Activated CD8-positive, alpha-beta T cell treated with anti-CD3 and anti-CD28 coated beads for 36 hours (primary cell): Measurements from ENCODE around the gene IFNL2. TPM values are rescaled to one million over a fixed set of nuclear protein-coding genes. Genes with fewer than 3 reads are reported as not detected.

Experiments used
- ATAC-seq: fragments of 200-7000 bp; cut with Tn5 transposase; one replicate; pipeline ENCODE4 v1.10.0; 2021; ENCODE audit warnings: mild to moderate bottlenecking, moderate library complexity
- CTCF ChIA-PET: fragments of 350-600 bp; sonication (Branson Sonifier 250); formaldehyde crosslinking; loops from one replicate; lab custom pipeline; 2021; ENCODE audit warnings: antibody characterized with exemption; lab: Charles Lee
- POLR2A ChIA-PET: fragments of 350-600 bp; sonication (Branson Sonifier 250); formaldehyde crosslinking; loops from one replicate; lab custom pipeline; 2021; ENCODE audit warnings: antibody characterized with exemption; lab: Charles Lee
- DNase-seq: peaks from one replicate; pipeline ENCODE4 v3.0.0-alpha.2; 2020
- H3K27ac Mint-ChIP-seq: one replicate; pipeline ENCODE4 v1.8.0; 2021; ENCODE audit warnings: mild to moderate bottlenecking, mixed read lengths
- H3K27me3 Mint-ChIP-seq: one replicate; pipeline ENCODE4 v1.8.0; 2021; ENCODE audit warnings: mixed read lengths
- H3K36me3 Mint-ChIP-seq: one replicate; pipeline ENCODE4 v1.8.0; 2021; ENCODE audit warnings: low read depth, mixed read lengths
- H3K4me1 Mint-ChIP-seq: one replicate; pipeline ENCODE4 v1.8.0; 2021; ENCODE audit warnings: low read depth, mixed read lengths
- H3K4me3 Mint-ChIP-seq: one replicate; pipeline ENCODE4 v1.8.0; 2021; ENCODE audit warnings: mild to moderate bottlenecking, moderate library complexity, mixed read lengths
- H3K9me3 Mint-ChIP-seq: one replicate; pipeline ENCODE4 v1.8.0; 2021; ENCODE audit warnings: mixed read lengths
- CTCF ChIP-seq: fragments of 200-600 bp; IDR thresholded peaks from one replicate; pipeline ENCODE4 v1.8.0; 2022; ENCODE audit warnings: antibody characterized with exemption, mild to moderate bottlenecking
- intact Hi-C: fragments of 100-400 bp; cut with micrococcal nuclease; formaldehyde crosslinking; loops from one replicate; pipeline ENCODE4 v1.10.0; 2022
- total RNA-seq, 2 experiments: library from RNA; stranded (reverse); gene quantifications; one replicate each; pipeline ENCODE4 v1.2.3, GENCODE V29; 2021

IFNL2 gene
- total RNA-seq, 2 experiments from 2014 or later: not detected

DNA sequence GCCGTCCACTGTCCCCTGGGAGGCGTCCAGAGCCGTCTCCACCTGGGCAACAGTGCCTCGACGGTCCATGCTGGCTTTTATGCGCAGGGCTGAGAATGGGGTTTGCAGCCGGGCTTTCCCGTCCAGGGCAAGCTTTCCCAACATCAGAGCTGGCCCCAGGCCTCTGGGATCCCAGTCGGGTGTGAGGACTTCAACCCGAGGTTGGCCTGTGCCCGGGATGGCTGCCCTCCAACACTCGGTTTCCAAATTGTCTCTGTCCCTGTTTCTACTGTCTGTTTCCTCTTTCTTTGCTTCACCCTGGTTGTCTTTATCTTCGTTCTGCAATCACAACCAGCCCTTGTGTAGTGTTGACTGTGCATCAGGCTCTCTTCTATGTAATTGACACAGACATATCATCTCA is 19.4 kb upstream of the IFNL2 start, which contains the start of gene IFNL4:
IFNL4 (minus strand) TSS at position 51 of the 400 bp plus-strand sequence.
- ChIA-PET CTCF (no interaction called here), POLR2A (no interaction called here)
- ATAC-seq: no peak
- no peak for DNase-seq
- intact Hi-C loops: no loop called here
- TF ChIP-seq CTCF: no peak
- H3K9me3 Mint-ChIP-seq: no peaks in the 10 kb centered on the region
- H3K36me3 Mint-ChIP-seq: no peaks in the 10 kb centered on the region
- no peak within 1 kb of the TSS for H3K27ac Mint-ChIP-seq
- peaks cover 6% of the 10 kb centered on the region for H3K27me3 Mint-ChIP-seq
- no peak within 1 kb of the TSS for H3K4me3 Mint-ChIP-seq
- peaks cover 2% of the 10 kb centered on the region for H3K4me1 Mint-ChIP-seq

GRCh38 chr19:39251081-39251480 is 17.1 kb upstream of the IFNL2 start:
- H3K9me3 Mint-ChIP-seq: no peaks in the 10 kb centered on the region
- ChIA-PET POLR2A (no interaction called here), CTCF (no interaction called here)
- peaks cover 6% of the 10 kb centered on the region for H3K27me3 Mint-ChIP-seq
- H3K36me3 Mint-ChIP-seq: no peaks in the 10 kb centered on the region
- H3K4me3 Mint-ChIP-seq: no peak overlapping the region
- DNase-seq (no peak), ATAC-seq (no peak)
- no peak overlapping the region for H3K27ac Mint-ChIP-seq
- TF ChIP-seq CTCF: no peak
- intact Hi-C loops: no loop called here
- H3K4me1 Mint-ChIP-seq: peaks cover 2% of the 10 kb centered on the region

- Mint-ChIP-seq H3K9me3 (no peaks in the 10 kb centered on the region), H3K36me3 (no peaks in the 10 kb centered on the region), H3K4me1 (peaks cover 2% of the 10 kb centered on the region), H3K4me3 (no peak overlapping the region), H3K27ac (no peak overlapping the region), H3K27me3 (peaks cover 5% of the 10 kb centered on the region)
- intact Hi-C loops: no loop called here
- ChIA-PET POLR2A (no interaction called here), CTCF (interaction anchor here (1.1 kb wide), 1 partner anchor 10 kb away, joined by 3 read pairs; no protein-coding TSS in a partner anchor)
- DNase-seq (no peak), ATAC-seq (no peak)
- no peak for TF ChIP-seq CTCF
Measured at GRCh38 chr19:39251846-39252245, 16.4 kb upstream of the IFNL2 start.

DNA sequence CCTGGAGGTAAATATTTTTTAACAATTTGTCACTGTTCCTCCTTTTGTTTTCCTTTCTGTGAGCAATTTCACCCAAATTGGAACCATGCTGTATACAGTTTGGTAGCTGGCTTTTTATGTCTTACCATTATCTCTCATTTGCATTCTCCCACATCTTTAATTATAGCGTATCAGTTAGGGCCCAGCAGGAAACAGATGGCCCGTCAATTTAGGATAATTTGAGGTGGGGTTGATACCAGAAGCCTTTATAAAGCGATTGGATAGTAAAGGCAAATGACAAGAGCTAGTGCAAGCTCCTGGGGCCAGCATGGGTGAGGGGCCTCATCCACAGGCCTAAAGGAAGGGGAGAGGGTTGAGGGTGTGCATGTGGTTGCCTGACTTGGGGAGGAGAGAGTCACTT is 15.7 kb upstream of the IFNL2 start:
- no peaks in the 10 kb centered on the region for H3K36me3 Mint-ChIP-seq
- ChIA-PET POLR2A (no interaction called here), CTCF (interaction anchor here (1.1 kb wide), 1 partner anchor 10 kb away, joined by 3 read pairs; no protein-coding TSS in a partner anchor)
- TF ChIP-seq CTCF: no peak
- intact Hi-C loops: no loop called here
- peaks cover 1% of the 10 kb centered on the region for H3K27me3 Mint-ChIP-seq
- no peak overlapping the region for H3K4me3 Mint-ChIP-seq
- no peaks in the 10 kb centered on the region for H3K4me1 Mint-ChIP-seq
- DNase-seq: no peak
- H3K27ac Mint-ChIP-seq: no peak overlapping the region
- no peaks in the 10 kb centered on the region for H3K9me3 Mint-ChIP-seq
- ATAC-seq: no peak

DNA sequence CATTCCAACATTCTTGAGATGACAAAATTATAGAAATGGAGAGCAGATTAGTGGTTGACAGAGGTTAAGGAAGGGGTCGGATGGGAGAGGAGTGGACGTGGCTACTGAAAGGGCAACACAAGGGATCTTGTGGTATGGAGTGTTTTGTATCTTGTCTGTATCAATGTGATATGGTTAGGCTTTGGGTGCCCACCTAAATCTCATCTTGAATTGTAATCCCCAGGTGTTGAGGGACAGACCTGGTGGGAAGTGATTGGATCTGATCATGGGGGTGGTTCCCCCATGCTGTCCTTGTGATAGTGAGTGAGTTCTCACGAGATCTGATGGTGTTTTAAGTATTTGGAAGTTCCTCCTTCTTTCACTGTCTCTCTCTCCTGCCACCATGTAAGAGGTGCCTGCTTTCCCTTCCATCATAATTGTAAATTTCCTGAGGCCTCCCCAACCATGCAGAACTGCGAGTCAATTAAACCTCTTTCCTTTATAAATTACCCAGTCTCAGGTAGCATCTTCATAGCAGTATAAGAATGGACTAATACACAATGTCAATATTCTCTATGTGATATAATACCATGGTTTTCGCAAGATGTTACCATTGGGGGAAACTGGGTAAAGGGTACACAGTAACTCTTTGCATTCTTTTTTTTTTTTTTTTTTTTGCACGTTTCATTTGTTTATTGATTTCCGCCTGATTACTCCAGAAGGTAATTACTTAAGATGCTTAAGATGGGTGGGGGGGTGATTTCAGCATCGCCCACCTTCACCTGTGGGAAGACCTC is 14.6 kb upstream of the IFNL2 start:
- peaks cover 1% of the 10 kb centered on the region for H3K27me3 Mint-ChIP-seq
- DNase-seq (no peak), ATAC-seq (no peak)
- H3K36me3 Mint-ChIP-seq: no peaks in the 10 kb centered on the region
- no peak for TF ChIP-seq CTCF
- H3K27ac Mint-ChIP-seq: no peak overlapping the region
- H3K4me3 Mint-ChIP-seq: no peak overlapping the region
- no peaks in the 10 kb centered on the region for H3K9me3 Mint-ChIP-seq
- ChIA-PET CTCF (no interaction called here), POLR2A (no interaction called here)
- intact Hi-C loops: no loop called here
- H3K4me1 Mint-ChIP-seq: peaks cover 5% of the 10 kb centered on the region
